Tibial nerve (tissue), 4 donors: ENCODE results near the gene LGALS9C. TPM values are rescaled to one million over a fixed set of nuclear protein-coding genes. Genes with fewer than 3 reads are reported as not detected.
"Not testable (repeated sequence)": the region's sequence is repeated elsewhere in the genome, so short reads cannot be mapped to it uniquely, and the experiment has no call there.

Experiments used
- DNase-seq, 2 donors: peaks; one replicate each; pipeline ENCODE4 v3.0.0-alpha.2; 2019; ENCODE audit warnings: low spot score in 2 of 2
- H3K27ac ChIP-seq, 4 donors: fragments of 200-600 bp; sonication (generic) in 3 of 4; one replicate each; pipeline ENCODE4 v1.5.1; 2017 to 2019; ENCODE audit warnings: mild to moderate bottlenecking in 1 of 4
- H3K27me3 ChIP-seq, 2 donors: fragments of 200-600 bp; sonication (generic) in 1 of 2; one replicate each; pipeline versions ENCODE4 v1.5.1 to v1.6.0; 2017 to 2019
- H3K36me3 ChIP-seq, 3 donors: fragments of 200-600 bp; sonication (generic); one replicate each; pipeline ENCODE4 v1.5.1; 2018 to 2019
- H3K4me1 ChIP-seq, 4 donors: fragments of 200-600 bp; sonication (generic) in 3 of 4; one replicate each; pipeline ENCODE4 v1.5.1; 2017 to 2019
- H3K4me3 ChIP-seq, 4 donors: fragments of 200-600 bp; sonication (generic) in 3 of 4; one replicate each; pipeline ENCODE4 v1.5.1; 2017 to 2019; ENCODE audit warnings: mild to moderate bottlenecking in 1 of 4, moderate library complexity in 1 of 4
- H3K9me3 ChIP-seq, 4 donors: fragments of 200-600 bp; sonication (generic) in 3 of 4; one replicate each; pipeline ENCODE4 v1.5.1; 2017 to 2019
- WGBS, 2 donors: methylation state at CpG; one replicate each; pipeline ENCODE4 v1.1.5; 2018; 5-methylcytosine and 5-hydroxymethylcytosine counted together
- small RNA-seq: library from RNA; depleted of rRNA; stranded (forward); fragments of <200 nt; gene quantifications from one replicate; pipeline ENCODE3, GENCODE V24; 2016
- total RNA-seq, 4 donors: library from RNA; depleted of rRNA; stranded (reverse); fragments of >200 nt; gene quantifications; one replicate each; pipeline ENCODE4 v1.1.0, GENCODE V29; 2016

Gene LGALS9C
- total RNA-seq, 4 donors from 2014 or later, result not detected

- H3K4me3 ChIP-seq, DNase-seq, H3K4me1 ChIP-seq, H3K27me3 ChIP-seq, H3K9me3 ChIP-seq, H3K36me3 ChIP-seq, H3K27ac ChIP-seq: not testable (repeated sequence)
- WGBS, 2 donors, result 92 to 99% methylated on average over 4 to 5 of the region's 9 CpGs
Observed at GRCh38 chr17:18525015-18525414, 48.4 kb downstream of the LGALS9C start.

DNA sequence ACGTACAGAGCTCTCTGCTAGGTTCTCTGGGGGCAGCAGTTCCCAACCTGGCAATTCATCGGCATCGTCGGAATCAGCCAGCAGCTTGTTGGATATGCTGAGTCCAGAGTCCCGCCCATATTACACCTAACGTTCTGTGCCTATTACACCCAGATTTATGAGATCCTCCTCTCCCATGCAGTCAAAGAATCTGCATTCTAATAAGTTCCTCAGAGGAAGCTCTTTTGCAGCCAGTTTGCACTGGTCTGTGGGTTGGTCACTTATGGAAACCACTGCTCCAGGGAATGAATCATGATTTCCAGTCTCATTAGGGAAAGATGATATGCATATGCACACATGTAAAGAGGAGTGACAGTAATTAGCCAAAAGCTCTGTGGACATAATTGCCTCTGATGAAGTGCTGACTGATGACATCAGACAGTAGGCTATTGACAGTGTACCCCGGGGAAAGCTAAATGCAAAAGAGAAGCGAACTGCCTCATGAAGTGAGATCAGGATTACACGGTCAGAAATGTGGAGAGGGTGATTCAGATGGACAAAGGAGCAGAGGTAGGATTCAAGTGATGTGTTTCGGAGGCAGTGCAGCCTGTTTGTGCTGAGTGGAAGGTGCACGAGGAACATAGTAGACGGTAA is 49.7 kb downstream of the LGALS9C start:
- not testable (repeated sequence) for DNase-seq, H3K27ac ChIP-seq, H3K27me3 ChIP-seq, H3K9me3 ChIP-seq, H3K4me3 ChIP-seq, H3K36me3 ChIP-seq, H3K4me1 ChIP-seq
- WGBS, 2 donors, result 43 to 76% methylated on average over 4 to 8 of the region's 12 CpGs

DNA sequence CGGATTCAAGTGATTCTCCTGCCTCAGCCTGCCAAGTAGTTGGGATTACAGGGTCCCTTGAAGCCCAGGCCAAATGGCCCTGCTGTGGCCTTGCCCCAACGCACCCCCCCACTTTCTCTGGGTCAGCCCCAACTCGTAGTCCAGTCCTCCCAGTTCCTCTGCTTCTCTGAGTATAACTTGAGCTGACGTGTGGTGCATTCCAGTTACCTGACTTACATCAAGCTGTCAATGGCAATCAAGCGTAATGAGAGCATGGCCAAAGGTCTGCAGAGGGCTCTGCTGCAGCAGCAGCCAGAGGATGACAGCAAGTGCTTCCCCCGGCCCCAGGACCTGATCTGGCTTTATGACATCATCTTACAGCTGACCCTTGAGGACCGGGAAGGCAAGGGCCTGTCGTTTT is 50.8 kb downstream of the LGALS9C start:
- H3K4me1 ChIP-seq, H3K36me3 ChIP-seq, H3K9me3 ChIP-seq, DNase-seq, H3K4me3 ChIP-seq, H3K27ac ChIP-seq, H3K27me3 ChIP-seq: not testable (repeated sequence)
- WGBS, 2 donors, result 69 to 83% methylated on average over 1 to 8 of the region's 8 CpGs

DNA sequence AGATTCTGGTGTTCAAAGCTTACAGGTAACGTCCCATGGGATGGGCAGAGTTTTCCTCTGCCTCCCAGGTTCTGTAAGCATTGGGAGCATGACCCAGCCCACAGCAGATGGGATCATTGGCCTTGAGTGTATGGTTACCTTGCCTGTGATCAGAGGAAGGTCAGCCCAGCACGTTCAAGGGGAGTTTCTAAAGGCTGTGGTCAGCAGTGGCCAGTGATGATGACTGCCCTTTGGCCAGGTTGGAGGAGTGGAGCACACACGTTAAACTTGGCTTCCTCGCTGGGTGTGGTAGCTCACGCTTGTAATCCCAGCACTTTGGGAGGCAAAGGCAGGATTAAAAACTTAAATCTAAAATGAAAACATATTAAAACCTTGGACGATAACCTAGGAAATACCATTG is 51.8 kb downstream of the LGALS9C start:
- H3K27me3 ChIP-seq, H3K36me3 ChIP-seq, H3K9me3 ChIP-seq, H3K4me3 ChIP-seq, DNase-seq, H3K27ac ChIP-seq, H3K4me1 ChIP-seq: not testable (repeated sequence)
- 83 to 97% methylated on average over 1 to 2 of the region's 6 CpGs for WGBS, 2 donors

DNA sequence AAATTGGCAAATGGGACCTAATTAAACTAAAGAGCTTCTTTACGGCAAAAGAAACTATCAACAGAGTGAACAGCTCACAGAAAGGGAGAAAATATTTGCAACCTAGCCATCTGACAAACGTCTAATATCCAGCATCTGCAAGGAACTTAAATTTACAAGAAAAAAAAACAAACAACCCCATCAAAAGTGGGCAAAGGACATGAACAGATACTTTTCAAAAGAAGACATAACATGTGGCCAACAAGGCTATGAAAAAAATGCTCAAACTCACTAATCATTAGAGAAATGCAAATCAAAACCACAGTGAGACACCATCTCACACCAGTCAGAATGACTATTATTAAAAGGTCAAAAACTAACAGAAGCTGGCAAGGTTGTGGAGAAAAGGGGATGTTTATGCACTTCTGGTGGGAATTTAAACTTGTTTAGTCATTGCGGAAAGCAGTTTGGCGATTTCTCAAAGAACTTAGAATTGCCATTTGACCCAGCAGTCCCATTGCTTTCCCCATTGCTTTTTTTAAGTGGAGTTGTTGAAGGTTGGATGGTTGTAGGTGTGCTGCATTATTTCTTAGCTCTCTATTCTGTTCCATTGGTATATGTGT is 52.4 kb downstream of the LGALS9C start:
- H3K27me3 ChIP-seq, H3K4me3 ChIP-seq, H3K27ac ChIP-seq, H3K4me1 ChIP-seq, DNase-seq, H3K9me3 ChIP-seq, H3K36me3 ChIP-seq: not testable (repeated sequence)
- 82 to 84% methylated on average over 4 of the region's 4 CpGs for WGBS, 2 donors

DNA sequence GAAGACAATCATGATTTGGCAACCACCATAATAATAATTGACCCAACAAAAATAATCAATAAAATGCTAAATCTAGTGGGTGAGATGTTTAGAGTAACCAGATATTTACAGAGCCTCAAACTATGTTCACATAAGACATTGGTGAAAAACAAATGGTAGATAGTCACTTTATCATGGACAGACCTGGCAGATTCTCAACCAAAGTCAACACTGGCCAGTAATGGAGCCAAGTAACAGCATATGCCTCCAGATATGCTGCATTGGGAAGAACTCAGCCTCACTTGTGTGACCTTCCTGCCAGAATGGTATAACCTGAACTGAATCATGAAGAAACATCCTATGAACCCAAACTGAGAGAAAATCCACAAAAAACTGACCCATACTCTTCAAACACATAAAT is 53.8 kb downstream of the LGALS9C start:
- H3K9me3 ChIP-seq, H3K4me3 ChIP-seq, DNase-seq, H3K27ac ChIP-seq, H3K36me3 ChIP-seq, H3K27me3 ChIP-seq, H3K4me1 ChIP-seq: not testable (repeated sequence)

DNA sequence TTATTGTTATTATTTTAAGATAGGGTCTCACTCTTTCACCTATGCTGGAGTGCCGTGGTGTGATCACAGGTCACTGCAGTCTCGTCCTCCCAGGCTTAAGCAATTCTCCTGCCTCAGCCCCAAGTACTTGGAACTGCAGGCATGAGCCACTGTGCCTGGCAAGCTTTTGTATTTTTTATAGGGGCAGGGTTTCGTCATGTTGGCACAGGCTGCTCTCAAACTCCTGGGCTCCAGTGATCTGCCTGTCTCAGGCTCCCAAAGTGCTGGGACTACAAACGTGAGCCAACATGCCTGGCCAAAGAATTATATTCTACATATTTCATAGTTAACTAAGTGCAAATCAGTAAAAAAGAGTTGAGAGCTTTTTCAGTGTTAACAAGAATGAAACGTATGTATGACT is 65.6 kb downstream of the LGALS9C start:
- not testable (repeated sequence) for DNase-seq, H3K27ac ChIP-seq
- 63 to 66% methylated on average over 3 to 5 of the region's 5 CpGs for WGBS, 2 donors

DNA sequence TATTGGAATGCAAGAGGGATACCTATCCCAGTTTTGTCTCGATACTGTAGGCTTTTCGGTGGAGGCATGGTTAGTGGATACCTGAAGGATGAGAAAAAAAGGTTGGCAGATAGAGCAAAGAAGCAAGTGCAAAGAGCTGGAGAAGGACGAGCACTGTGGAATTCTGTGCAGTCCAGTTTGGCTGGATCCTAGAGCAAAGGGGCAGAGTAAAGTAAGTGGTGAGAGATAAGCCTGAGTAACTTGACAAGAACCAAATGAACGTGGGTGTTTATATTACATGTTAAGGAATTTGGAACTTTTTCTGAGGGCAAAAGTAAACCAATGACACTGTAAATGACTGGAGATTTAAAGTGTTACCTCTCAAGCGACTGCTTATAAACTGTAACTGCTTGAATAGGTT is 66.3 kb downstream of the LGALS9C start:
- WGBS, 2 donors, result 71 to 95% methylated on average over 3 to 5 of the region's 5 CpGs
- H3K4me3 ChIP-seq, H3K36me3 ChIP-seq, H3K27me3 ChIP-seq, H3K9me3 ChIP-seq, H3K4me1 ChIP-seq, DNase-seq, H3K27ac ChIP-seq: not testable (repeated sequence)

More for the DNA sequence above, 65.6 kb downstream of the LGALS9C start:
- H3K4me1 ChIP-seq, H3K27me3 ChIP-seq, H3K4me3 ChIP-seq, H3K36me3 ChIP-seq, H3K9me3 ChIP-seq: not testable (repeated sequence)

Small RNA genes within 50 kb of the gene (small RNA-seq; reads per million reads assigned to genes)
- gene AL353997.1 (not detected), gene AL353997.4 (not detected)

Other genes with a start within 250 kb of the LGALS9C start
- 100 to 1,000 TPM; 284 to 466 (median 335) TPM for gene FLII, start 218.1 kb upstream of the LGALS9C start, total RNA-seq
- gene MIEF2, start 216.1 kb upstream of the LGALS9C start, total RNA-seq, result 10 to 100 TPM; 16.2 to 31.7 (median 20.4) TPM
- gene TOP3A, start 161.8 kb upstream of the LGALS9C start, total RNA-seq, result 10 to 100 TPM; 47.9 to 92.4 (median 63.5) TPM
- 10 to 100 TPM; 11.4 to 13.5 (median 12.7) TPM for gene SMCR8, start 161.5 kb upstream of the LGALS9C start, total RNA-seq
- 10 to 100 TPM; 48.0 to 69.5 (median 59.3) TPM for gene SHMT1, start 113.2 kb upstream of the LGALS9C start, total RNA-seq
- gene EVPLL, start 99.0 kb upstream of the LGALS9C start, total RNA-seq, result not detected
- gene TBC1D28, start 167.6 kb downstream of the LGALS9C start, total RNA-seq, result not detected
- gene FOXO3B, start 205.5 kb downstream of the LGALS9C start, total RNA-seq, result 10 to 100 TPM; 15.0 to 19.6 (median 18.3) TPM